GM19467 (cell line): Measurements from ENCODE around the gene UGT2B10.

Experiments
- ATAC-seq: cut with Tn5 transposase; IDR thresholded peaks from one replicate; pipeline ENCODE4 v1.9.1; 2021; ENCODE audit warnings: mild to moderate bottlenecking, moderate library complexity; ENCODE audit not compliant: unreplicated experiment

Gene UGT2B10

GRCh38 chr4:68869274-68869773 lies 53.5 kb downstream of the UGT2B10 start:
- ATAC-seq: no peak

- no peak for ATAC-seq
Measured at GRCh38 chr4:68871809-68872642, 56.2 kb downstream of the UGT2B10 start.

GRCh38 chr4:68872643-68873502 lies 57.1 kb downstream of the UGT2B10 start:
- no peak for ATAC-seq

GRCh38 chr4:68874507-68874906 lies 58.7 kb downstream of the UGT2B10 start:
- no peak for ATAC-seq

GRCh38 chr4:68877555-68877954 lies 61.8 kb downstream of the UGT2B10 start:
- no peak for ATAC-seq

GRCh38 chr4:68878048-68878447 lies 62.3 kb downstream of the UGT2B10 start:
- no peak for ATAC-seq
